K562 (cell line): ENCODE data around the gene CXCL1. TPM values are rescaled to one million over a fixed set of nuclear protein-coding genes. Genes with fewer than 3 reads are reported as not detected.

Source experiments
- ATAC-seq: fragments of 200-7000 bp; cut with Tn5 transposase; 3 replicates; pipeline ENCODE4 v1.9.1; 2020; ENCODE audit warnings: moderate library complexity
- BruUV-seq: library from RNA; stranded (reverse); fragments of 400-500 nt; replicated peaks from 2 replicates; lab custom pipeline; 2021; lab: Mats Ljungman, UMichigan
- CTCF ChIA-PET: fragments of 300-600 bp; formaldehyde crosslinking; extraction: SDS; loops from one replicate; lab custom pipeline; 2021; ENCODE audit warnings: low intra/inter-chr PET ratio; lab: Yijun Ruan, JAX
- POLR2A ChIA-PET: fragments of 300-600, 350-650 bp; sonication (Branson Sonifier 250); formaldehyde crosslinking; extraction: SDS; loops from one replicate; lab custom pipeline; 2021; ENCODE audit warnings: antibody characterized with exemption, inconsistent platforms; lab: Yijun Ruan, JAX
- DNase-seq, 4 experiments: peaks; one replicate each; pipeline versions ENCODE4 v3.0.0 to v3.0.0-alpha.2; 2011 to 2018; ENCODE audit warnings: low spot score in 3 of 4, mixed read lengths in 3 of 4; ENCODE audit errors: extremely low read depth in 1 of 4
- FAIRE-seq: peaks from 2 replicates; lab custom pipeline; 2011; peaks lifted over from hg19 to GRCh38; lab: Jason Lieb, UNC
- H2AFZ ChIP-seq: 2 replicates; pipeline ENCODE4 v1.6.0; 2011; ENCODE audit warnings: low read depth, low read length, control low read depth, inconsistent platforms
- H3K27ac ChIP-seq: fragments of 200-600 bp; 3 replicates; pipeline ENCODE4 v1.8.0; 2011; ENCODE audit warnings: low read depth, mild to moderate bottlenecking, control low read depth, inconsistent platforms, low read length, moderate library complexity, mixed read lengths; ENCODE audit errors: extremely low read depth
- H3K27me3 ChIP-seq, 2 experiments: fragments of 300-600 bp in 1 of 2; 2 replicates in 1 of 2; 3 replicates in 1 of 2; pipeline versions ENCODE4 v1.6.0 to v1.8.0; 2011; ENCODE audit warnings: inconsistent platforms in 2 of 2, low read length in 2 of 2, mild to moderate bottlenecking in 1 of 2, mixed read lengths in 1 of 2, moderate library complexity in 1 of 2; ENCODE audit not compliant: control insufficient read depth in 2 of 2, insufficient read depth in 2 of 2
- H3K36me3 ChIP-seq: fragments of 300-600 bp; 3 replicates; pipeline ENCODE4 v1.8.0; 2011; ENCODE audit warnings: mild to moderate bottlenecking, low read length, inconsistent platforms; ENCODE audit not compliant: control insufficient read depth, insufficient read depth
- H3K4me1 ChIP-seq, 2 experiments: fragments of 200-600 bp in 1 of 2; replicated peaks in 1 of 2; 2 replicates in 1 of 2; 3 replicates in 1 of 2; pipeline versions ENCODE4 v1.5.1 to v1.8.0; 2011; ENCODE audit warnings: inconsistent platforms in 2 of 2, low read length in 2 of 2, mild to moderate bottlenecking in 1 of 2, mixed read lengths in 1 of 2, moderate library complexity in 1 of 2; ENCODE audit not compliant: control insufficient read depth in 2 of 2, insufficient read depth in 2 of 2
- H3K4me2 ChIP-seq: 2 replicates; pipeline ENCODE4 v1.6.1; 2011; ENCODE audit warnings: low read length, control low read depth, inconsistent platforms, mixed read lengths; ENCODE audit not compliant: insufficient read depth
- H3K4me3 ChIP-seq: fragments of 200-600 bp; sonication (generic), shearing (Covaris generic); 2 replicates; pipeline ENCODE4 v1.5.1; 2016; ENCODE audit warnings: control low read depth, inconsistent platforms
- H3K79me2 ChIP-seq: fragments of 200-600 bp; 3 replicates; pipeline ENCODE4 v1.8.0; 2011; ENCODE audit warnings: low read length, inconsistent platforms; ENCODE audit not compliant: control insufficient read depth, insufficient read depth
- H3K9ac ChIP-seq, 2 experiments: 2 replicates each; pipeline versions ENCODE4 v1.6.0 to v1.6.1; 2011; ENCODE audit warnings: low read depth in 2 of 2, low read length in 2 of 2, control low read depth in 1 of 2, inconsistent platforms in 1 of 2, mild to moderate bottlenecking in 1 of 2, mixed read lengths in 1 of 2; ENCODE audit not compliant: insufficient read depth in 1 of 2
- H3K9me1 ChIP-seq: one replicate; pipeline ENCODE4 v1.6.0; 2011; ENCODE audit warnings: inconsistent platforms, mild to moderate bottlenecking, low read length, moderate library complexity; ENCODE audit not compliant: control insufficient read depth, insufficient read depth
- H3K9me3 ChIP-seq: replicated peaks from 2 replicates; pipeline ENCODE4 v1.5.1; 2011; ENCODE audit warnings: low read depth, low read length, inconsistent platforms; ENCODE audit not compliant: control insufficient read depth, insufficient read depth
- H4K20me1 ChIP-seq: replicated peaks from 2 replicates; pipeline ENCODE4 v1.6.1; 2011; ENCODE audit warnings: low read length, inconsistent platforms, mixed read lengths; ENCODE audit not compliant: control insufficient read depth, insufficient read depth
- ADNP ChIP-seq: fragments of 200-800 bp; sonication (Bioruptor generic); IDR thresholded peaks from 2 replicates; pipeline ENCODE4 v1.6.1; 2016; ENCODE audit warnings: missing genetic modification characterization, missing compliant biosample characterization
- ARID1B ChIP-seq: fragments of 450-650 bp; IDR thresholded peaks from 2 replicates; pipeline ENCODE4 v1.6.1; 2016; ENCODE audit warnings: antibody characterized with exemption, mild to moderate bottlenecking, inconsistent platforms
- CBFA2T2 ChIP-seq: fragments of 450-650 bp; conservative IDR thresholded peaks from 2 replicates; pipeline ENCODE4 v1.6.1; 2017; ENCODE audit warnings: mild to moderate bottlenecking
- CEBPB ChIP-seq: fragments of 450-650 bp; IDR thresholded peaks from 2 replicates; pipeline ENCODE4 v1.6.1; 2016; ENCODE audit warnings: missing genetic modification characterization, missing compliant biosample characterization
- COPS2 ChIP-seq: fragments of 450-650 bp; conservative IDR thresholded peaks from 2 replicates; pipeline ENCODE4 v1.6.1; 2016; ENCODE audit warnings: mild to moderate bottlenecking, moderate library complexity
- MTA2 ChIP-seq: fragments of 450-650 bp; IDR thresholded peaks from 2 replicates; pipeline ENCODE4 v1.6.1; 2016; ENCODE audit warnings: low read depth
- NCOR1 ChIP-seq: fragments of 450-650 bp; IDR thresholded peaks from 2 replicates; pipeline ENCODE4 v1.6.1; 2016; ENCODE audit warnings: mild to moderate bottlenecking, moderate library complexity
- PHF20 ChIP-seq: fragments of 450-650 bp; IDR thresholded peaks from 2 replicates; pipeline ENCODE4 v1.6.1; 2018; ENCODE audit not compliant: partially characterized antibody
- RBBP5 ChIP-seq: fragments of 200-600 bp; sonication (generic); IDR thresholded peaks from 2 replicates; pipeline ENCODE4 v1.6.1; 2012; ENCODE audit warnings: borderline replicate concordance, mild to moderate bottlenecking, low read length, control low read depth, inconsistent platforms; ENCODE audit not compliant: insufficient read depth, poor library complexity, severe bottlenecking
- RFX7 ChIP-seq: fragments of 250-450 bp; sonication (Bioruptor Pico); IDR thresholded peaks from 2 replicates; pipeline ENCODE4 v1.5.1; 2021; ENCODE audit warnings: mild to moderate bottlenecking
- SIRT6 ChIP-seq: IDR thresholded peaks from one replicate; pipeline ENCODE4 v1.6.1; 2012; ENCODE audit warnings: low read depth, mild to moderate bottlenecking, control low read depth, inconsistent platforms, low read length, moderate library complexity
- SOX6 ChIP-seq: fragments of 450-650 bp; IDR thresholded peaks from 2 replicates; pipeline ENCODE4 v1.6.1; 2014; ENCODE audit warnings: mild to moderate bottlenecking
- SRSF9 ChIP-seq: fragments of 200-400 bp; formaldehyde crosslinking; IDR thresholded peaks from 2 replicates; pipeline ENCODE4 v1.6.1; 2017; ENCODE audit warnings: low read depth, low read length, borderline replicate concordance
- TEAD4 ChIP-seq, 2 experiments: sonication (generic) in 1 of 2; formaldehyde crosslinking in 1 of 2; IDR thresholded peaks; 2 replicates each; pipeline versions ENCODE4 v1.6.1 to v1.8.0; 2012 to 2022; ENCODE audit warnings: borderline replicate concordance in 1 of 2, inconsistent platforms in 1 of 2, low read length in 1 of 2, mild to moderate bottlenecking in 1 of 2, missing genetic modification reagents in 1 of 2
- ZNF217 ChIP-seq: sonication (generic); formaldehyde crosslinking; IDR thresholded peaks from 2 replicates; pipeline ENCODE4 v1.8.0; 2022; ENCODE audit warnings: mild to moderate bottlenecking, missing genetic modification reagents
- WGBS: fragments of 100-300 bp; shearing (Covaris generic); methylation state at CpG from one replicate; pipeline ENCODE4 v1.1.6; 2016; ENCODE audit warnings: low coverage, mixed read lengths; ENCODE audit not compliant: insufficient coverage; ENCODE audit errors: missing lambda C conversion rate; 5-methylcytosine and 5-hydroxymethylcytosine counted together
- in situ Hi-C: fragments of 300-500 bp; cut with MboI; formaldehyde crosslinking; loops from 4 replicates; pipeline ENCODE4 v1.15.0; 2018; ENCODE audit warnings: inconsistent platforms, mixed read lengths
- intact Hi-C: fragments of 100-400 bp; cut with micrococcal nuclease; formaldehyde crosslinking; loops from 2 replicates; pipeline ENCODE4 v1.14.2; 2022
- polyA plus RNA-seq, 8 experiments: library from polyadenylated mRNA; depleted of rRNA in 4 of 8; stranded (reverse) in 5 of 8; unstranded in 3 of 8; fragments of >200 nt; fragmentation: Nextera tagmentation in 2 of 8; fragmentation: Illumina TruSeq in 1 of 8; extraction: Ambion mirVana in 2 of 8; extraction: Trizol in 1 of 8; gene quantifications; 2 replicates each; pipeline versions ENCODE4 v1.2.1 to v1.2.3, GENCODE V29; 2011 to 2014; ENCODE audit warnings: inconsistent platforms in 1 of 8, missing spikeins in 1 of 8
- total RNA-seq, 7 experiments: library from RNA; depleted of rRNA in 6 of 7; stranded (reverse); fragments of >200 nt in 6 of 7; fragmentation: Illumina TruSeq in 2 of 7; extraction: Trizol in 2 of 7; gene quantifications; 2 replicates each; pipeline versions ENCODE4 v1.2.1 to v1.2.3, GENCODE V29; 2011 to 2021; ENCODE audit warnings: low replicate concordance in 1 of 7
- TF ChIP-seq, protein P1 (sequence below): sonication (generic); IDR thresholded peaks from 2 replicates; pipeline ENCODE4 v1.6.1; 2016
- TF ChIP-seq, protein P2 (sequence below): fragments of 200-800 bp; sonication (Bioruptor generic); IDR thresholded peaks from 2 replicates; pipeline ENCODE4 v1.6.1; 2017; ENCODE audit warnings: missing genetic modification characterization, missing compliant biosample characterization
- TF ChIP-seq, protein P3 (sequence below): fragments of 250-450 bp; sonication (Bioruptor Pico); IDR thresholded peaks from 2 replicates; pipeline ENCODE4 v1.8.0; 2022; ENCODE audit warnings: inconsistent platforms, mild to moderate bottlenecking, moderate library complexity, borderline replicate concordance
- TF ChIP-seq, protein P4 (sequence below): fragments of 450-650 bp; formaldehyde crosslinking; conservative IDR thresholded peaks from 2 replicates; pipeline ENCODE4 v1.4.0; 2022; ENCODE audit warnings: mild to moderate bottlenecking, missing genetic modification characterization

CXCL1 gene
- total and polyA plus RNA-seq, 9 of the 15 experiments (the other 6 are each of a cell fraction or from before 2014, with no cell fraction given) = 0.07 to 2.2 (median 0.32) TPM; not detected in 3

DNA sequence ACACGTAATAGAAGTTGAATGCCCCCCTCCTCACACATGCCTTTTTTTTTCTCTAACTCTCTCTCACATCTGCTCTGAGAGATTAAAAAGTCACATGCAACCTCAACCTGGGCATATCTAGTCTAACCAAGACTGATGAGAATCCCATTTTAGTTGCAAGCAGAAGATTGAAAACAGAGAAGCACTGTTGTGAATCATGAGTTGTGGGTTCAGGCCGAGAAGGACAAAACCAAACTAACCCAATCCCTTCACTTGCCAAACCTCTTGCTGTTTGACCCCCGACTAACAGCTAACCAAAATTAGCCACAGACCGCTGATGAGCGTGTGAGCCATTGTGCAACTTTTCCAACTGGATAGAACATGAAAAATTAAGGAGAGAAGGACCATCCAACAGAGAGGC lies 31.8 kb downstream of the CXCL1 start:
- peak; percentile 6 for FAIRE-seq
- POLR2A ChIA-PET = no interaction called here
- TF ChIP-seq, protein P1, sequence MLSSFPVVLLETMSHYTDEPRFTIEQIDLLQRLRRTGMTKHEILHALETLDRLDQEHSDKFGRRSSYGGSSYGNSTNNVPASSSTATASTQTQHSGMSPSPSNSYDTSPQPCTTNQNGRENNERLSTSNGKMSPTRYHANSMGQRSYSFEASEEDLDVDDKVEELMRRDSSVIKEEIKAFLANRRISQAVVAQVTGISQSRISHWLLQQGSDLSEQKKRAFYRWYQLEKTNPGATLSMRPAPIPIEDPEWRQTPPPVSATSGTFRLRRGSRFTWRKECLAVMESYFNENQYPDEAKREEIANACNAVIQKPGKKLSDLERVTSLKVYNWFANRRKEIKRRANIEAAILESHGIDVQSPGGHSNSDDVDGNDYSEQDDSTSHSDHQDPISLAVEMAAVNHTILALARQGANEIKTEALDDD = peak; percentile 84
- TF ChIP-seq RBBP5 (no peak), ADNP (tag) (peak; percentile 52; the same call in 1 of the 2 replicates), SOX6 (0 out of 2 replicates have a peak, but pooled peaks have one; percentile 28), ZNF217 (no peak), TEAD4 (IDR thresholded peaks at IDR 0.05; ENCODE audit: low read length) (peak; percentile 65), TEAD4 (CRISPR knock-in tag; IDR thresholded peaks at IDR 0.05; ENCODE audit: borderline replicate concordance) (no peak), RFX7 (no peak), CEBPB (0 out of 2 replicates have a peak, but pooled peaks have one; percentile 23), NCOR1 (peak; percentile 27; the same call in 1 of the 2 replicates), SIRT6 (no peak), PHF20 (no peak), CBFA2T2 (peak; percentile 56), SRSF9 (no peak), MTA2 (peak; percentile 29; the same call in 1 of the 2 replicates), COPS2 (no peak), ARID1B (peak; percentile 61)
- TF ChIP-seq, protein P2, sequence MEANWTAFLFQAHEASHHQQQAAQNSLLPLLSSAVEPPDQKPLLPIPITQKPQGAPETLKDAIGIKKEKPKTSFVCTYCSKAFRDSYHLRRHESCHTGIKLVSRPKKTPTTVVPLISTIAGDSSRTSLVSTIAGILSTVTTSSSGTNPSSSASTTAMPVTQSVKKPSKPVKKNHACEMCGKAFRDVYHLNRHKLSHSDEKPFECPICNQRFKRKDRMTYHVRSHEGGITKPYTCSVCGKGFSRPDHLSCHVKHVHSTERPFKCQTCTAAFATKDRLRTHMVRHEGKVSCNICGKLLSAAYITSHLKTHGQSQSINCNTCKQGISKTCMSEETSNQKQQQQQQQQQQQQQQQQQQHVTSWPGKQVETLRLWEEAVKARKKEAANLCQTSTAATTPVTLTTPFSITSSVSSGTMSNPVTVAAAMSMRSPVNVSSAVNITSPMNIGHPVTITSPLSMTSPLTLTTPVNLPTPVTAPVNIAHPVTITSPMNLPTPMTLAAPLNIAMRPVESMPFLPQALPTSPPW (CRISPR knock-in tag) = 0 out of 2 replicates have a peak, but pooled peaks have one; percentile 17
- TF ChIP-seq, protein P3, sequence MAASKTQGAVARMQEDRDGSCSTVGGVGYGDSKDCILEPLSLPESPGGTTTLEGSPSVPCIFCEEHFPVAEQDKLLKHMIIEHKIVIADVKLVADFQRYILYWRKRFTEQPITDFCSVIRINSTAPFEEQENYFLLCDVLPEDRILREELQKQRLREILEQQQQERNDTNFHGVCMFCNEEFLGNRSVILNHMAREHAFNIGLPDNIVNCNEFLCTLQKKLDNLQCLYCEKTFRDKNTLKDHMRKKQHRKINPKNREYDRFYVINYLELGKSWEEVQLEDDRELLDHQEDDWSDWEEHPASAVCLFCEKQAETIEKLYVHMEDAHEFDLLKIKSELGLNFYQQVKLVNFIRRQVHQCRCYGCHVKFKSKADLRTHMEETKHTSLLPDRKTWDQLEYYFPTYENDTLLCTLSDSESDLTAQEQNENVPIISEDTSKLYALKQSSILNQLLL (CRISPR knock-in tag) = no peak
- TF ChIP-seq, protein P4, sequence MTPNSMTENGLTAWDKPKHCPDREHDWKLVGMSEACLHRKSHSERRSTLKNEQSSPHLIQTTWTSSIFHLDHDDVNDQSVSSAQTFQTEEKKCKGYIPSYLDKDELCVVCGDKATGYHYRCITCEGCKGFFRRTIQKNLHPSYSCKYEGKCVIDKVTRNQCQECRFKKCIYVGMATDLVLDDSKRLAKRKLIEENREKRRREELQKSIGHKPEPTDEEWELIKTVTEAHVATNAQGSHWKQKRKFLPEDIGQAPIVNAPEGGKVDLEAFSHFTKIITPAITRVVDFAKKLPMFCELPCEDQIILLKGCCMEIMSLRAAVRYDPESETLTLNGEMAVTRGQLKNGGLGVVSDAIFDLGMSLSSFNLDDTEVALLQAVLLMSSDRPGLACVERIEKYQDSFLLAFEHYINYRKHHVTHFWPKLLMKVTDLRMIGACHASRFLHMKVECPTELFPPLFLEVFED (CRISPR knock-in tag) = no peak

More for the DNA sequence above, 31.8 kb downstream of the CXCL1 start:
- Histone ChIP-seq H3K9me3 (no peaks in the 10 kb centered on the region), H3K27ac (no peak overlapping the region), H2AFZ (0 out of 2 replicates have a peak overlapping the region, but pooled peaks have one; percentile 15), H3K9ac (no peak overlapping the region), H4K20me1 (no peaks in the 10 kb centered on the region), H3K27me3 (no peaks in the 10 kb centered on the region), H3K36me3 (no peaks in the 10 kb centered on the region), H3K4me2 (no peak overlapping the region), H3K9me1 (no peaks in the 10 kb centered on the region), H3K4me3 (no peak overlapping the region), H3K4me1 (peaks cover 0 to 7% of the 10 kb centered on the region in 2 experiments), H3K79me2 (no peaks in the 10 kb centered on the region)
- ATAC-seq (no peak; the same call in 2 of the 3 replicates), DNase-seq (peak in 1 of 4 experiments; percentile 35)
- intact Hi-C loops (loop anchor here (2.0 kb wide), 1 partner anchor 70 kb away; no protein-coding TSS in a partner anchor), in situ Hi-C loops (no loop called here)
- CTCF ChIA-PET = no interaction called here
- BruUV-seq = no TSS peak
- WGBS = 12% methylated on average over 5 of the region's 5 CpGs
